ENCODE data around the gene SPATA13. TPM values are rescaled to one million over a fixed set of nuclear protein-coding genes. Genes with fewer than 3 reads are reported as not detected.
A peak's percentile ranks its signal among the peaks of the same experiment; 100 is the strongest.

SPATA13 gene
- total RNA-seq, 1 donor from 2014 or later, result 8.4 TPM

- H3K36me3 ChIP-seq, result no peaks in the 10 kb centered on the region
- no peaks in the 10 kb centered on the region for H3K27me3 ChIP-seq (ENCODE audit: low read depth)
- H3K9me3 ChIP-seq (replicated peaks), result no peaks in the 10 kb centered on the region
- TF ChIP-seq CTCF (IDR thresholded peaks at IDR 0.05; ENCODE audit: borderline replicate concordance), result no peak
- H3K4me1 ChIP-seq, result peaks cover 66% of the 10 kb centered on the region
- peak overlapping the region; percentile 57 for H3K4me3 ChIP-seq
- intact Hi-C loops (cut with micrococcal nuclease), result no loop called here
- peak overlapping the region; percentile 91 for H3K27ac ChIP-seq (replicated peaks)
- no peak for DNase-seq
Observed at GRCh38 chr13:24272452-24273161, 112.1 kb downstream of the SPATA13 start.

DNA sequence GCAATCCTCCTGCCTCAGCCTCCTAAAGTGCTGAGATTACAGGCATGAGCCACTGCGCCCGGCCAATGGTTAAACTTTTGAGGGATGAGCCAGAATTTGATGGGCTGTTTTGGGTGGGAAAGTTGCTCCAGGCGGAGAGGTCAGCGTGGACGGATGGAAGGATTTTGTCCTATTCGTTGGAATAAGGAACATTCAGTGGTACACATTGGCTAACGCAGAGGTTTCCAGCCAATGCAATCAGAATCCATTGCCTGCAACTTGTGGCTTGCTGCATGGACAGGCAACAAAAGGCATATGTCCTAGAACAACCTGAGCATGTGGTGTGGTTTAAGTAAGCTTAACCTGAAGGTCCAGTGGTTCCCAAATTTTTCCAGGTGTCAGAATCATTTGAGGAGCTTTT lies 113.4 kb downstream of the SPATA13 start:
- Histone ChIP-seq H3K27me3 (ENCODE audit: low read depth) (no peaks in the 10 kb centered on the region), H3K4me1 (peaks cover 59% of the 10 kb centered on the region), H3K27ac (replicated peaks) (peak overlapping the region; percentile 91), H3K9me3 (replicated peaks) (no peaks in the 10 kb centered on the region), H3K4me3 (no peak overlapping the region), H3K36me3 (no peaks in the 10 kb centered on the region)
- DNase-seq, result no peak
- no peak for TF ChIP-seq CTCF (IDR thresholded peaks at IDR 0.05; ENCODE audit: borderline replicate concordance)
- intact Hi-C loops (cut with micrococcal nuclease), result no loop called here

DNA sequence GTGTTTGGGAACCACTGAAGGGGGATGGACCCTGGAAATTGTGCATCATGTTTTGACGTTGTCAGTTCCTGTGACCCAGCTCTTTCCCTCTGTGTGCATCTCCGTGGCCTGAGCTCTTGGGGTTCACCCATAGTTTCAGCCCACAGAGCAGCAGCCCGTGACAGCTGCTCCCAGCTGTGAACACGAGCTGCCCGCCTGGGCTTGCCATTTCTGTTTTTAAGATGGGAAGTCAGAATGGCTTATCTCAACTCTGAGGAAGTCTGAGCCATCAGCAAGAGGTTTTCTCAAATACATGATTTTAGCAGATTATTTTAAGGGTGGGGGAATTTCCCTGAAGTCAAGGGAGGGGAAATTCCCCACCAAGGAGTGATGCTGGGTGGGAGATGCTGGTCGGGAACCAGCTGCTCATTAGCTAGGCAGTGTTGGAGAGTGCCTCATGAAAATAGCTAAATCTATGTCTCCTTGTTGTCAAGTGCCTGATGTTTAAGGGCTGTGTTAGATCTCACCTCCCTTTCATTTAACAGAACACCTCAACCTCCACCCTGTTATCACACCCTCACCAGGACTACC lies 114.0 kb downstream of the SPATA13 start:
- peak overlapping the region; percentile 91 for H3K27ac ChIP-seq (replicated peaks)
- TF ChIP-seq CTCF (IDR thresholded peaks at IDR 0.05; ENCODE audit: borderline replicate concordance), result no peak
- H3K4me1 ChIP-seq, result peaks cover 59% of the 10 kb centered on the region
- no peaks in the 10 kb centered on the region for H3K27me3 ChIP-seq (ENCODE audit: low read depth)
- intact Hi-C loops (cut with micrococcal nuclease), result no loop called here
- no peaks in the 10 kb centered on the region for H3K36me3 ChIP-seq
- peak; percentile 62 for DNase-seq
- H3K9me3 ChIP-seq (replicated peaks), result no peaks in the 10 kb centered on the region
- no peak overlapping the region for H3K4me3 ChIP-seq

DNA sequence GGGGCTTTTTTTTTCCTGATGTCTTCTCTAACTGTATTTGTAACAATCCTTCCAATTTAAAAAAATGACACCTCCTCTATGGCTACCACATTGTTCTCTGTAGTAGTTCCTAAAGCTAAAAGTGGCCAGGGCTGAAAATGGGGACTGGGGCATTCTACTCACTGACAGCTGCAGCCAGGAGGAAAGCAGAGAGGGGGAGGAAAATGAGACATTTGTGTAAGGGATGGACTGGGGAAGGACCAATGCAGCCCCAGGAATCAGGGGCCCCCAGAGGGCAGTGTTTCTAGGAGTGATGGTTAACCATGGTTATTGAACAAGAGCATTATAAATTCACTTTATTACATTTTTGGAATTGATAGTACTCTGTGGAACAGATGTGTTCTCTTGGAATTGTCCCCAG lies 114.5 kb downstream of the SPATA13 start:
- H3K4me3 ChIP-seq, result no peak overlapping the region
- H3K9me3 ChIP-seq (replicated peaks), result no peaks in the 10 kb centered on the region
- no peak for TF ChIP-seq CTCF (IDR thresholded peaks at IDR 0.05; ENCODE audit: borderline replicate concordance)
- H3K27me3 ChIP-seq (ENCODE audit: low read depth), result no peaks in the 10 kb centered on the region
- no peak for DNase-seq
- H3K27ac ChIP-seq (replicated peaks), result peak overlapping the region; percentile 91
- H3K36me3 ChIP-seq, result no peaks in the 10 kb centered on the region
- intact Hi-C loops (cut with micrococcal nuclease), result no loop called here
- H3K4me1 ChIP-seq, result peaks cover 58% of the 10 kb centered on the region

- Histone ChIP-seq H3K27ac (replicated peaks) (no peak overlapping the region), H3K4me1 (peaks cover 51% of the 10 kb centered on the region), H3K4me3 (no peak overlapping the region), H3K27me3 (ENCODE audit: low read depth) (no peaks in the 10 kb centered on the region), H3K9me3 (replicated peaks) (no peaks in the 10 kb centered on the region), H3K36me3 (no peaks in the 10 kb centered on the region)
- TF ChIP-seq CTCF (IDR thresholded peaks at IDR 0.05; ENCODE audit: borderline replicate concordance), result no peak
- no peak for DNase-seq
- intact Hi-C loops (cut with micrococcal nuclease), result no loop called here
Observed at GRCh38 chr13:24276306-24276705, 115.8 kb downstream of the SPATA13 start.

All from left ventricle myocardium inferior (tissue), 1 donor.